Large intestine (tissue), 3 donors: Measurements from ENCODE around the gene TADA2B. TPM values are rescaled to one million over a fixed set of nuclear protein-coding genes. Genes with fewer than 3 reads are reported as not detected.
A peak's percentile ranks its signal among the peaks of the same experiment; 100 is the strongest.

Experiments used
- DNase-seq, 2 donors: peaks; one replicate each; pipeline versions ENCODE4 v3.0.0 to v3.0.0-alpha.2; 2013
- H3K27ac ChIP-seq: one replicate; pipeline ENCODE4 v1.5.1; 2013; ENCODE audit warnings: low read length
- H3K27me3 ChIP-seq: 2 replicates; pipeline ENCODE4 v1.6.1; 2013; ENCODE audit warnings: low read length; ENCODE audit not compliant: control insufficient read depth, insufficient read depth
- H3K36me3 ChIP-seq: 2 replicates; pipeline ENCODE4 v1.6.1; 2013; ENCODE audit warnings: low read length; ENCODE audit not compliant: control insufficient read depth, insufficient read depth
- H3K4me1 ChIP-seq: one replicate; pipeline ENCODE4 v1.6.1; 2013; ENCODE audit warnings: low read length; ENCODE audit not compliant: control insufficient read depth, insufficient read depth
- H3K4me3 ChIP-seq: one replicate; pipeline ENCODE4 v1.5.1; 2013; ENCODE audit warnings: low read length
- H3K9me3 ChIP-seq: one replicate; pipeline ENCODE4 v1.6.1; 2013; ENCODE audit warnings: mild to moderate bottlenecking, low read depth, low read length, moderate library complexity; ENCODE audit not compliant: control insufficient read depth
- WGBS: methylation state at CpG from one replicate; pipeline ENCODE4 v1.1.5; 2013; ENCODE audit warnings: low lambda C conversion rate; ENCODE audit not compliant: insufficient coverage; 5-methylcytosine and 5-hydroxymethylcytosine counted together
- polyA plus RNA-seq: library from polyadenylated mRNA; unstranded; fragments of 120-200 nt; gene quantifications from one replicate; pipeline ENCODE4 v1.2.1, GENCODE V29; 2013

TADA2B gene
- polyA plus RNA-seq, 1 donor = 18.6 TPM

DNA sequence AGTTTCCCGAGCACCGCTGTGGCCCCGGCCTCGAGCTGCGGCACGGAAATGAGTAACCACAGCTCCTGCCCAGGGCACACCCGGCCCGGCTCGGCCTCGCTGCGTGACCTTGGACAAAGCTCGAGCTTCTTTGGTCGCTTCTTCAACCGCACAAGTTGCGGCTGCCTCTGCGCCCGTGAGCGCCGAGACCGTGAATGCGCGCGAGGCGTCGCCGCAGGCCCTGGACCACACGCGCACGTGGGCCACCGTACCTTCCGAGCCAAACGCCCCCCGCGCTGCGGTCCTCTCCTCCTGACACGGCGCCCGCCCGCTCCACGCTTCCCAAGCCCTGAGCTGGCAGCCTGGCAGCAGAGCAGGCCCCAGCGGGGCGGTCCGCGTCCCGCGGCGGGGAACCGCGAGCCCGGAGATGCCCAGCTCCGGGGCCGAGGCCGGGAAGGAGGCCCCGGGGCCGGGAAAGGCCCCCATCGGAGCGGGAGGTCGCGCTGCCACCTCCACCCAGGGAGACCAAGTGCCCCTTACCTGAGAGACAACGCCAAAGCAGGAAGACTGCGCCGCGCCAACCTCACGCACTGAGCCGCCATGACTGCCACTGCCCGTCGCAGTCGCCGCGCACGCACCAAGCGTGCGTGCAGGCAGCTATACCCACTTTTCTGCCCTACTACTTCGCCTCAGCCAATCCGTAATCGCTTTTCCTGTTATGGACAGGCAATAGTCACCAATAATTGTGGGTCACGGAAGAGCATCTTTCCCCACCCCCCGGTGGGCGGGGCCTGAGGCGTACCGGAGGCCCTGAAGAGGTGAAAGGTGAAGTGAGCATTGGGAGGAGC, 24.5 kb downstream of the TADA2B start, which contains the start of gene GRPEL1:
GRPEL1 (minus strand) TSS at position 613 of the 827 bp plus-strand sequence; CDS start at position 581, 32 bp downstream.
- no CpG with 5 or more reads among the region's 81 CpGs for WGBS
- Histone ChIP-seq H3K27ac (peak within 1 kb of the TSS; percentile 90), H3K4me3 (peak within 1 kb of the TSS; percentile 89), H3K27me3 (no peaks in the 10 kb centered on the region), H3K4me1 (peaks cover 11% of the 10 kb centered on the region), H3K36me3 (peaks cover 21% of the 10 kb centered on the region), H3K9me3 (no peaks in the 10 kb centered on the region)
- peak; percentile 99 for DNase-seq

DNA sequence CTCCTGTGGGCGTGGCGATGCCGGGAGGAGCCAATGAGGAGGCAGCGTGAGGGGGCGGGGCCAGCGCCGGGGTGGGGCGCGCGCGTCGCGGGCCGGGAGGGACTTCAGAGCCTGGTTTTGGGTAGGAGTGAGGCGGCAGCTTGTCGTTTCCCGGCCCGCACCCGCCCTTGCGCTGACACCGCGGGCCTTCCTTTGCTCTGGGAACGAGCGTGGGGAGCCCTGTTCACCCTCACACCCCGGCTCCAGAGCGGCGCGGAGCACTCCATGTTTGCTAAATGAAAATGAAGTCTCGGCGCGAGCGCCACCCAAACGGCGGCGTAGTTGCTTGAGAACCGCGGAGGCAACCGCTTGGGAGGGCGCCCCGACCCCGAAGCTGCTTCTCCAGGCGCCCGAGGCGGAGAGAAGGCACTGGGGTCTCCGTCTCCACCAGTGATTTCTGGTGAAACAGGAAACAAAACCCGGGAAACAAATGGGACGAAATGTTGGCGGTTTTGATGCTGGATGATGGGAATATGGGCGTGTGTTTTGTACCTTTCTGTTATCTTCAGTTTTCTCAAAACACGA, 25.2 kb downstream of the TADA2B start:
- peak overlapping the region; percentile 90 for H3K27ac ChIP-seq
- H3K4me3 ChIP-seq = peak overlapping the region; percentile 89
- peaks cover 11% of the 10 kb centered on the region for H3K4me1 ChIP-seq
- H3K36me3 ChIP-seq = peaks cover 15% of the 10 kb centered on the region
- WGBS = no CpG with 5 or more reads among the region's 50 CpGs
- H3K27me3 ChIP-seq = no peaks in the 10 kb centered on the region
- no peaks in the 10 kb centered on the region for H3K9me3 ChIP-seq
- no peak for DNase-seq

- no CpG with 5 or more reads among the region's 20 CpGs for WGBS
- Histone ChIP-seq H3K27ac (peak overlapping the region; percentile 90), H3K36me3 (peaks cover 10% of the 10 kb centered on the region), H3K27me3 (no peaks in the 10 kb centered on the region), H3K9me3 (no peaks in the 10 kb centered on the region), H3K4me1 (peaks cover 11% of the 10 kb centered on the region), H3K4me3 (peak overlapping the region; percentile 89)
- DNase-seq = no peak
These were observed 25.7 kb downstream of the TADA2B start for GRCh38 chr4:7068883-7069282.

DNA sequence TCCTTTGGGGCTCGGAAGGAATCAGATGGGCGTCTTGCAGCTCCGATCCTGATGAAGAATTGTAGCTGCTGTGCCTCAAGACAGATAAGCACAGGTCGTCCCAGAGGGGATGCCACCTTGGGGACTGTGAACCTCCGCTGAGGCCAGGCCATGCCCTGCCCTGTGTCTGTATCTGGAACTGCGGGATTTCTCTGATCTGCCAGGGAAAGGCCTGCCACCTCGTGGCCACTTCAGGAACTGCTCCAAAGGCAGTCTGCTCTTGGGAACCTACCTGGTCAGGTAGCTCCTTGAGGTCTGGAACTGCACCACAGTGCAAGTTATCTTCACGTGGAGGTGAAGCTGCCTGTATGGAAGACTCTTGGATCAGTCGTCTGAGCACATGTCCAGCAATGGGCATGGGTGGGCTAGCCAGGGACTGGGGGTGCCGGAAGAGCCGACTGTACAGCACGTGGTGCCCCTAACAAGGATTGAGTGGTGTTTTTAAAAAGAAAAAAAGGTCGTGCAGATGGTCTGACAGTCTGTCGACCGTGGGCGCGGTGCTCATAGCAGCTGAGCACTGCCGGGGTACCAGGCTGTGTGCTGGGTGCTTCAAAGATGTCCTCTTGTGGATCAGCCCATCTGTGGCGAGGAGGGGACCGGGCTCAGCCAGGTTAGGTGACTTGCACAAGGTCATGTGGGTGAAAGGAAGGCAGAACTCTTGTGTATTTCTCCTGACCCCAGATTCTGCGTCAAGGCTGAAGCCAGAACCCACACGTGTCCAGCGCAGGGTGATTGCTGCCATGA, 27.7 kb downstream of the TADA2B start:
- no peak overlapping the region for H3K4me3 ChIP-seq
- H3K4me1 ChIP-seq = peaks cover 11% of the 10 kb centered on the region
- H3K9me3 ChIP-seq = no peaks in the 10 kb centered on the region
- no peak overlapping the region for H3K27ac ChIP-seq
- no CpG with 5 or more reads among the region's 23 CpGs for WGBS
- H3K36me3 ChIP-seq = no peaks in the 10 kb centered on the region
- H3K27me3 ChIP-seq = no peaks in the 10 kb centered on the region
- DNase-seq = peak; percentile 86 to 87

DNA sequence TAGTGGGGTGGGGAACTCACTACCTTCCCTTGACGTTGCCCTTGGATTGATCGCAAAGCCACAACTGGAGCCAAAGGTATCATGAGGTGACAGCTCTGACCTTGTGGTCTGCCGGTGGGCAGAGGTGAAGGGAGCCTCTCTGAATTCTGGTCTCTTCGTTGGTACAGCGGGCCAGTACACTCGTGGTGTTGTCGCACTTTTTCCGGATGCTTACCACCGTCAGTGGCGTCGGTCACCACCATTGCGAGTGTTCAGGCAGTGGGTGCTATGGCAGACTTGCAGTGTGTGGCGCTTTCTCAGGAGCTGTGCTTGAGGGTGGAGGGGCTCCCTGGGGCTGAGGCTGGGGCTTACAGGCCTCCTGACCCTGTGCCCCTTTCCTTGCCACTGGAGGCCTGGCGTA, 29.9 kb downstream of the TADA2B start:
- DNase-seq = no peak
- Histone ChIP-seq H3K27ac (no peak overlapping the region), H3K4me1 (peaks cover 5% of the 10 kb centered on the region), H3K36me3 (no peaks in the 10 kb centered on the region), H3K27me3 (no peaks in the 10 kb centered on the region), H3K9me3 (no peaks in the 10 kb centered on the region), H3K4me3 (no peak overlapping the region)
- WGBS = no CpG with 5 or more reads among the region's 14 CpGs

DNA sequence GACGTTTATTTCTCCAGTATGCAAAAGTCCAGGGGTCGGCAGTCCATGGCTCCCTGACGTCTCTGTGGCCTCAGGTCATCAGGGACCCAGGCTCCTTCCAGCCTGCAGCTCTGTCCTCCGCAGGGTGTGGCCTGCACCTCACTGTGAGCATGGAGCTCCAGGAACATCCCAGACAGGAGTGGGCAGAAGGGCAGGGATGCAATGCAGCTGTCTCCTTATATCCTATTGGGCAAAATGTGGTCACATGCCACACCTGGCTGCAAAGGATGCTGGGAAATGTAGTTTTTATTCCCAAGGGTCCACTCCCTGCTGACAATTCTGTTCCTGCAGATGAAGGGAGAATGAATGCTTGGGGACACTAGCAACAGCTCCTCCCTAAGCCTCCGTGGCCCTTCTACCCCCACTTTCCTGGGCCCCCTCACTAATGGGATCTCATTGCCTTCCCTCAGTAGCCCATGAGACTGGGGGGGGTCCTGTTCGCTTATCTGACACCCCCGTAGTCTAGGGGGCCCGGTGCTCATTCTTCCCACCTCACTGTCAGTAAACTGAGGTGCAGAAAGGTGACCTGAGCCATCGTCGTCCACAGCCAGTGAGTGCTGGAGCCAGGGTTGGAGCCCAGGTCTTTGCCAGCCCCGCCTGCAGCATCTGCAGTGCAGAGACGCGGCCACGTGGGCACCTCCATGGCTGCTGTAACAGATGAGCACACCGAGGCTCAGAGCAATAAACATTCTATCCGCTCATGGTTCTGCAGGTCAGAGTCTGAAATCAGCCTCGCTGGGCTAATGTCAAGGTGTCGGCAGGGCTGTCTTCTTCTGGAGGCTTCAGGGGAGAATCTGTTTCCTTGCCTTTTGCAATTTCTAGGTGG, 30.6 kb downstream of the TADA2B start:
- Histone ChIP-seq H3K4me3 (no peak overlapping the region), H3K9me3 (no peaks in the 10 kb centered on the region), H3K4me1 (peaks cover 4% of the 10 kb centered on the region), H3K27ac (no peak overlapping the region), H3K27me3 (no peaks in the 10 kb centered on the region), H3K36me3 (no peaks in the 10 kb centered on the region)
- WGBS = no CpG with 5 or more reads among the region's 18 CpGs
- DNase-seq = peak; percentile 42 to 61

DNA sequence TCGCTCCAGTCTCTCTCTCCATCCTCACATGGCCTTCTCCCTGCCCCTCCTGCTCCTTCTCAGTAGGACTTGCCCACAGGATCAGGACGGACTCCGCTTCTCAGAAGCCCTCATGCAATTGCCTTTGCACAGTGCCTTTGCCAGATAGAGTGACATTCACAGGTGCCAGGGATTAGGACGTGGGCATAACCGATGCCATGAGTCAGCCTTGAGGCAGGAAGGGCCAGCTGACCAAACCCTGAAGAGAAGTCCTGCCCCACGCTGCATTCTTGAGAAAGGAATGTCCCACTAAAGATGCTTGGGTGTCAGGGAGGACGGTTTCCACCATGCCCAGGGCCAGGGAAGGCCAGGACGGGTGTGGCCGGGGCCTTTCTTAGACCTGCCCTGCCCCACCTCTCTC, 31.3 kb downstream of the TADA2B start:
- DNase-seq = no peak
- Histone ChIP-seq H3K4me1 (no peaks in the 10 kb centered on the region), H3K27ac (no peak overlapping the region), H3K9me3 (no peaks in the 10 kb centered on the region), H3K4me3 (no peak overlapping the region), H3K36me3 (no peaks in the 10 kb centered on the region), H3K27me3 (no peaks in the 10 kb centered on the region)
- 80% methylated on average over 1 of the region's 9 CpGs for WGBS

- no peaks in the 10 kb centered on the region for H3K4me1 ChIP-seq
- no peaks in the 10 kb centered on the region for H3K27me3 ChIP-seq
- no peaks in the 10 kb centered on the region for H3K36me3 ChIP-seq
- H3K27ac ChIP-seq = no peak overlapping the region
- DNase-seq = no peak
- H3K4me3 ChIP-seq = no peak overlapping the region
- 80% methylated on average over 1 of the region's 25 CpGs for WGBS
- H3K9me3 ChIP-seq = no peaks in the 10 kb centered on the region
These were observed 33.0 kb downstream of the TADA2B start for GRCh38 chr4:7075962-7076695.

GRCh38 chr4:7076696-7077082, 33.5 kb downstream of the TADA2B start:
- no peaks in the 10 kb centered on the region for H3K27me3 ChIP-seq
- no peak for DNase-seq
- no peaks in the 10 kb centered on the region for H3K9me3 ChIP-seq
- H3K4me3 ChIP-seq = no peak overlapping the region
- H3K27ac ChIP-seq = no peak overlapping the region
- no peaks in the 10 kb centered on the region for H3K4me1 ChIP-seq
- no CpG with 5 or more reads among the region's 6 CpGs for WGBS
- no peaks in the 10 kb centered on the region for H3K36me3 ChIP-seq
